ENCODE measurements around the gene UBR2.

The UBR2 gene

DNA sequence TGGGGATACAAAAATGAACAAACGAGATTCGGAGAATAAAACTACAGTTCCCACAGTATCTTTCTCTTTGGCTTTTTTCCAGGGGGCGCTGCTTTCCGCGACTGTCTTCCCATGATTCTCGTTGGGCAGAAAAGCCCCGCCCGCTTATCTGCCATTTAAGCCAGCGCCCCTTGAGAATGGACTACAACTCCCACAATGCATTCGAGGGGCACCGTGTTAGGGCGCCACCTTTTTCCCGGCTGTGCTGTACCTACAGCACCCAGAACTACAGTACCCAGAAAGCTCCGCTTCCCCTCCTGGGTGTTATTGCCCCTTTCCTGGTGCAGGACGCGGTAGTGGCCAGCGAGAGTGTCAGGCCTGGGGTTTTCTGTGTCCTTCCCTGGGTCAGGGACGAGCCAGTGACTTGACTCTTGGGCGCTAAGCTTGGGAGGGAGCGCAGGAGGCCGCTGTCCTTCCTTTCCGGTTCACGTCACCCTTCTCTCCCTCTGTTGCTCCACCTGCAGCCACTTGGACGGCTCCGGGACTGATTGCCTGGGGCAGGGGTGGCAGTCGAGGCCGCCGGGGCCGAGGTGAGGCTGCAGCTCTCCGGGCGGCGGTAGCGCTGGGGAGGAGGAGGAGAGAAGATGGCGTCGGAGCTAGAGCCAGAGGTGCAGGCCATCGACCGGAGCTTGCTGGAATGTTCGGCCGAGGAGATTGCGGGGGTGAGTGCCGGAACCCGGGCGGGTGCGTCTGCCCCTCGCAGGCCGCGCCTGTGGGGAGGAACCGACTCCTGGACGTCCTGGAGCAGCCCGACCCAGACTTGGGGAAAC lies at the start of gene UBR2:
TSS of gene UBR2 (plus strand) at position 333 of the 809 bp plus-strand sequence. CDS start at position 624, 291 bp downstream.
- Histone ChIP-seq H3K4me3 (peak within 1 kb of the TSS; percentile 90), H3K27ac (peak within 1 kb of the TSS; percentile 98 to 99)
- peak; percentile 98 for DNase-seq (ENCODE audit: low spot score)
- no peak for TF ChIP-seq CTCF (IDR thresholded peaks at IDR 0.05)

GRCh38 chr6:42514745-42515144 lies 49.1 kb upstream of the UBR2 start:
- Histone ChIP-seq H3K27ac (no peak overlapping the region), H3K4me3 (no peak overlapping the region)
- no peak for DNase-seq (ENCODE audit: low spot score)
- no peak for TF ChIP-seq CTCF (IDR thresholded peaks at IDR 0.05)

- TF ChIP-seq CTCF (IDR thresholded peaks at IDR 0.05) = no peak
- Histone ChIP-seq H3K4me3 (no peak overlapping the region), H3K27ac (no peak overlapping the region)
- DNase-seq (ENCODE audit: low spot score) = no peak
Measured at GRCh38 chr6:42519779-42520178, 44.0 kb upstream of the UBR2 start.

DNA sequence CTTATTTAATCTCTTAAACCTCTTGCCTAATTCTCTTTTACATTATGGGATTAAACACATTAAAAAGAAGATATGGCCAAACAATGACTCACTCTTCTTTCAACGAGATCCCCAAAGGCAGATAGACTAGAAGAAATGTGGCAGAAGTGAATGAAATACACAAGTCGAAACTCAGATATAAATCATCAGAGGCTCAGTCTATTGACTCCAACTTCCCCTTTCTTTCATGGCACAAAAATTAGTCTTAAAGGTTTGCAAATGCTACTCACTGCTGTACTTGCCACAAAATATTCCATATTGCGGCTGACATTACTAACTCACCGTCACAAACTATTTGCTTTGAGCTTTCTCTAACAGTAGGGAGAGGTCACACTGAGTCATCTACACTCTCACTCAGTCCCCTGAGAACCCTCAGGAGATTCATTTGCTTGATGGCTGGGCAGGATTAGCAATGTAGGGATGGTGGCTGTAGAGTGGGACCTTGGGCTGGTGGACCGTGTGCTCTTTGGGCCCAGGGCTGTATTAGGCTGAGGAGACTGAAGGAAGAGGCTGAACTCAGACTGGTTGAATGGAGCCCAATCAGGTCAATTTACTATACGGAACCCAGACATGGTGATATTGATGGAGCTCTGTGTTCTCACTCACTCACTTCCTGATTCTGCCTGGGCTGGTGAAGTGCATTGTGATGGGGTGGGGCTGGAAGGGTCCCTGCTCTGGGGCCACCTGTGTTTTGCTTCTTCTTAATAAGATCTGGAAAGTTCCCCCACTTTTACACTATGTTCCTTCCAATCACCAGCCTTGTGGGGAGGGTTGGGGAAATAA lies 42.8 kb upstream of the UBR2 start:
- H3K4me3 ChIP-seq = no peak overlapping the region
- no peak for TF ChIP-seq CTCF (IDR thresholded peaks at IDR 0.05)
- DNase-seq (ENCODE audit: low spot score) = no peak
- H3K27ac ChIP-seq = no peak overlapping the region

- H3K27ac ChIP-seq = no peak overlapping the region
- DNase-seq (ENCODE audit: low spot score) = no peak
- TF ChIP-seq CTCF (IDR thresholded peaks at IDR 0.05) = no peak
- no peak overlapping the region for H3K4me3 ChIP-seq
Measured at GRCh38 chr6:42522036-42522435, 41.8 kb upstream of the UBR2 start.

GRCh38 chr6:42522942-42523814 lies 40.7 kb upstream of the UBR2 start:
- Histone ChIP-seq H3K27ac (no peak overlapping the region), H3K4me3 (no peak overlapping the region)
- no peak for TF ChIP-seq CTCF (IDR thresholded peaks at IDR 0.05)
- no peak for DNase-seq (ENCODE audit: low spot score)

Data from coronary artery (tissue), 2 donors.